Parathyroid adenoma (tissue), 2 donors: ENCODE measurements around the gene KIAA1671.

Experiments used
- H2AFZ ChIP-seq: fragments of 300-600 bp; sonication (generic); one replicate; pipeline ENCODE4 v1.7.0; 2017; ENCODE audit warnings: antibody characterized with exemption, mild to moderate bottlenecking
- H3K27ac ChIP-seq: fragments of 300-600 bp; sonication (generic); one replicate; pipeline ENCODE4 v1.7.0; 2017
- H3K27me3 ChIP-seq: fragments of 300-600 bp; sonication (generic); one replicate; pipeline ENCODE4 v1.7.0; 2017; ENCODE audit warnings: low read length; ENCODE audit not compliant: control insufficient read depth, insufficient read depth
- H3K36me3 ChIP-seq: fragments of 300-600 bp; sonication (generic); one replicate; pipeline ENCODE4 v1.7.0; 2017; ENCODE audit warnings: low read length; ENCODE audit not compliant: control insufficient read depth, insufficient read depth
- H3K4me1 ChIP-seq: fragments of 300-600 bp; sonication (generic); one replicate; pipeline ENCODE4 v1.7.0; 2017; ENCODE audit warnings: control low read depth
- H3K4me2 ChIP-seq: fragments of 300-600 bp; sonication (generic); one replicate; pipeline ENCODE4 v1.7.0; 2017; ENCODE audit warnings: low read length
- H3K4me3 ChIP-seq: fragments of 300-600 bp; sonication (generic); one replicate; pipeline ENCODE4 v1.7.0; 2017; ENCODE audit warnings: low read depth, low read length
- H3K79me2 ChIP-seq: fragments of 300-600 bp; sonication (generic); one replicate; pipeline ENCODE4 v1.7.0; 2017; ENCODE audit warnings: control low read depth
- H3K9ac ChIP-seq: fragments of 300-600 bp; sonication (generic); one replicate; pipeline ENCODE4 v1.7.0; 2017; ENCODE audit warnings: mild to moderate bottlenecking
- H3K9me3 ChIP-seq: fragments of 300-600 bp; sonication (generic); one replicate; pipeline ENCODE4 v1.7.0; 2017; ENCODE audit warnings: low read length; ENCODE audit not compliant: control insufficient read depth
- CTCF ChIP-seq: fragments of 300-600 bp; sonication (generic); IDR thresholded peaks from one replicate; pipeline ENCODE4 v1.7.0; 2017; ENCODE audit warnings: antibody characterized with exemption, mild to moderate bottlenecking
- donor health status: primary hyperparathyroidism.

KIAA1671 gene

GRCh38 chr22:25192406-25192805 is 239.9 kb downstream of the KIAA1671 start:
- TF ChIP-seq CTCF = no peak
- no peak overlapping the region for H3K27ac ChIP-seq
- no peaks in the 10 kb centered on the region for H3K27me3 ChIP-seq
- no peak overlapping the region for H2AFZ ChIP-seq
- no peak overlapping the region for H3K4me3 ChIP-seq
- no peak overlapping the region for H3K9ac ChIP-seq
- H3K4me1 ChIP-seq = no peaks in the 10 kb centered on the region
- H3K79me2 ChIP-seq = no peaks in the 10 kb centered on the region
- H3K4me2 ChIP-seq = no peak overlapping the region
- no peaks in the 10 kb centered on the region for H3K36me3 ChIP-seq
- H3K9me3 ChIP-seq = no peaks in the 10 kb centered on the region

- Histone ChIP-seq H3K36me3 (no peaks in the 10 kb centered on the region), H3K27me3 (no peaks in the 10 kb centered on the region), H3K9me3 (no peaks in the 10 kb centered on the region), H3K27ac (no peak overlapping the region), H3K79me2 (no peaks in the 10 kb centered on the region), H3K9ac (no peak overlapping the region), H3K4me2 (no peak overlapping the region), H3K4me3 (no peak overlapping the region), H2AFZ (no peak overlapping the region), H3K4me1 (no peaks in the 10 kb centered on the region)
- TF ChIP-seq CTCF = no peak
These were observed 240.6 kb downstream of the KIAA1671 start for GRCh38 chr22:25193130-25193529.

GRCh38 chr22:25193548-25193947 is 241.0 kb downstream of the KIAA1671 start:
- Histone ChIP-seq H3K79me2 (no peaks in the 10 kb centered on the region), H3K9me3 (no peaks in the 10 kb centered on the region), H3K9ac (no peak overlapping the region), H3K4me2 (no peak overlapping the region), H3K4me1 (no peaks in the 10 kb centered on the region), H3K36me3 (no peaks in the 10 kb centered on the region), H3K27ac (no peak overlapping the region), H3K4me3 (no peak overlapping the region), H3K27me3 (no peaks in the 10 kb centered on the region), H2AFZ (no peak overlapping the region)
- TF ChIP-seq CTCF = no peak

- no peak overlapping the region for H3K4me2 ChIP-seq
- no peak for TF ChIP-seq CTCF
- H3K27me3 ChIP-seq = no peaks in the 10 kb centered on the region
- no peaks in the 10 kb centered on the region for H3K79me2 ChIP-seq
- no peak overlapping the region for H3K9ac ChIP-seq
- H2AFZ ChIP-seq = no peak overlapping the region
- no peaks in the 10 kb centered on the region for H3K9me3 ChIP-seq
- no peaks in the 10 kb centered on the region for H3K36me3 ChIP-seq
- no peaks in the 10 kb centered on the region for H3K4me1 ChIP-seq
- H3K4me3 ChIP-seq = no peak overlapping the region
- no peak overlapping the region for H3K27ac ChIP-seq
These were observed 243.8 kb downstream of the KIAA1671 start for GRCh38 chr22:25196326-25196725.

- TF ChIP-seq CTCF = no peak
- H3K4me1 ChIP-seq = no peaks in the 10 kb centered on the region
- no peaks in the 10 kb centered on the region for H3K79me2 ChIP-seq
- H3K9me3 ChIP-seq = no peaks in the 10 kb centered on the region
- H3K4me2 ChIP-seq = no peak overlapping the region
- H3K27me3 ChIP-seq = no peaks in the 10 kb centered on the region
- H3K9ac ChIP-seq = no peak overlapping the region
- H3K4me3 ChIP-seq = no peak overlapping the region
- H3K27ac ChIP-seq = no peak overlapping the region
- no peak overlapping the region for H2AFZ ChIP-seq
- no peaks in the 10 kb centered on the region for H3K36me3 ChIP-seq
These were observed 244.8 kb downstream of the KIAA1671 start for GRCh38 chr22:25197340-25197739.
